ENCODE results near the gene FBXL4.

FBXL4 gene

GRCh38 chr6:98843271-98844243 is 104.2 kb downstream of the FBXL4 start:
- DNase-seq (ENCODE audit: low read depth) = no peak
- H3K4me3 ChIP-seq (ENCODE audit: control insufficient read depth, low read depth, low read length) = no peak overlapping the region
- TF ChIP-seq CTCF (conservative IDR thresholded peaks at IDR 0.05; ENCODE audit: control insufficient read depth, insufficient read depth, low read depth, low read length) = no peak

DNA sequence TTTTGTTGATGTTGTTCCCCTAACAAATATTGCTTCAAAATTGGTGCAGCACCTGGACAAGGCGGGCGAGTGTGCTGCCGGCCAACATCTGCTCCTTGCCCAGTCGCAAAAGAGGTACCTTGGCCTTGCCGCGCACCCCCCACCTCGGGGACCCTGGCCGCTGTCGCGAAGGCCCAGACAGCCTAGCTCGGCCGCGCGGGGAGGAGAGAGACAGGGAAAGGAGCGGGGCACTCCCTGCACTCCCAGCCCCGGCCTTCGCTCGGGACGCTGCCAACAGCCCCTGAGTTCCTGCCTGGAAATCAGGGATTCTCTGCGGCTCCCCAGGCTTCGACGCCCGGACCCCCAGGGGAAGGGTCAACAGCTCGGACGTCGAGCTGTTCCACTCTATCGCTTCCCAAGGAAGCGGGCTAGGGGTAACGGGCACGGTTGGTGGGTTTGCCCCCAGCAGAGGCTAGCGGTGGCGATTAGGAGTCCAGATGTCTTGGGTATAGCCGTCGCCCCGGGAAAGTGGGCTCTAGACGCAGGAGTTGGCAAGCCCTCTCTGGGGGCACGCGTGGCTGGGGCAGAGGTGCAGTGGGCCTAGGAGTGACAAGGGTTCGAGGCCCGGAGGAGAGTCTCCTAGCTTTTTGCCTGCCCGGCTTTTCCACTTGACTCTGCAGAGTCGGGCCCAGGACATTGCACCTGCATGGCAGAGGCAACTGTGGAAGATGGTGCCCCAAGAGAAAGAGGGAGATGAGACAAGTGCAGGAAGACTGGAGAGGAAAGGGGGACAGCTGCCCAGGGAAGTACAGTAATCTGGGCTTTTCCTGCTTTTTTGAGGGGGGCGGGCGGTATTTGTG is 105.2 kb downstream of the FBXL4 start:
- H3K4me3 ChIP-seq (ENCODE audit: control insufficient read depth, low read depth, low read length) = no peak overlapping the region
- DNase-seq (ENCODE audit: low read depth) = no peak
- no peak for TF ChIP-seq CTCF (conservative IDR thresholded peaks at IDR 0.05; ENCODE audit: control insufficient read depth, insufficient read depth, low read depth, low read length)

- no peak for TF ChIP-seq CTCF (conservative IDR thresholded peaks at IDR 0.05; ENCODE audit: control insufficient read depth, insufficient read depth, low read depth, low read length)
- DNase-seq (ENCODE audit: low read depth) = no peak
- no peak overlapping the region for H3K4me3 ChIP-seq (ENCODE audit: control insufficient read depth, low read depth, low read length)
These were observed 106.0 kb downstream of the FBXL4 start for GRCh38 chr6:98841621-98842341.

DNA sequence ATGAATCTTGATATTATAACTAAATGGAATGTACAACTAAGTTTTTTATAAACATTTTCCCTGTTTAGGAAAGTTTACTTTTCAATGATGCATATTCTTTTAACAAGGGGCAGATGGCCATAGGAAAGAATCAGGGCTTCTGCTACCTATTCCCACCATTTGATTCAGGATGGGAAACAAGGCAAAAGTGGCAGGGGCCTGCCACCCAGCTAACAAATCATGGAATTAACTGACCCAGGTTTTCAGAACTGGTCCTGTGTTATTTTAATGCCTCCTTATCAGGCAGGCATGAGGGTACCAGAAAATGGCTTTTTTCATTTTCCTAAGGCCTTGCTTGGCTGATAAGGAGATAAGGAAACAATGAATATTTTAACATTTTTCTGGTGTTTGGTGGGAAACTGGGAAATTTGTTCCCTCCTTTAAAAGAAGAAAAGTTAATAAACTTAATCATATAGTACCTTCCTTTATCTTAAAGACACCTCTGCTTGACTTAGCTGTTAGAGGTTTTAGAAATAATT is 106.7 kb downstream of the FBXL4 start:
- H3K4me3 ChIP-seq (ENCODE audit: control insufficient read depth, low read depth, low read length) = no peak overlapping the region
- no peak for TF ChIP-seq CTCF (conservative IDR thresholded peaks at IDR 0.05; ENCODE audit: control insufficient read depth, insufficient read depth, low read depth, low read length)
- no peak for DNase-seq (ENCODE audit: low read depth)

GRCh38 chr6:98840385-98840784 is 107.4 kb downstream of the FBXL4 start:
- TF ChIP-seq CTCF (conservative IDR thresholded peaks at IDR 0.05; ENCODE audit: control insufficient read depth, insufficient read depth, low read depth, low read length) = no peak
- no peak for DNase-seq (ENCODE audit: low read depth)
- no peak overlapping the region for H3K4me3 ChIP-seq (ENCODE audit: control insufficient read depth, low read depth, low read length)

GRCh38 chr6:98839781-98840361 is 107.9 kb downstream of the FBXL4 start:
- peak; percentile 35 for TF ChIP-seq CTCF (conservative IDR thresholded peaks at IDR 0.05; ENCODE audit: control insufficient read depth, insufficient read depth, low read depth, low read length)
- no peak overlapping the region for H3K4me3 ChIP-seq (ENCODE audit: control insufficient read depth, low read depth, low read length)
- peak; percentile 33 for DNase-seq (ENCODE audit: low read depth)
